Mucosa of descending colon (tissue), 3 donors: ENCODE results near the gene TCP11L2. TPM values are rescaled to one million over a fixed set of nuclear protein-coding genes. Genes with fewer than 3 reads are reported as not detected.

Experiments used
- ATAC-seq: fragments of 200-7000 bp; cut with Tn5 transposase; one replicate; pipeline ENCODE4 v1.9.1; 2020; ENCODE audit warnings: mild to moderate bottlenecking, moderate library complexity
- DNase-seq, 3 donors: peaks; one replicate each; pipeline ENCODE4 v3.0.0-alpha.2; 2020
- H3K36me3 ChIP-seq: fragments of 200-600 bp; one replicate; pipeline ENCODE4 v1.8.0; 2021; ENCODE audit warnings: low read depth, mild to moderate bottlenecking
- H3K4me1 ChIP-seq: fragments of 200-600 bp; one replicate; pipeline ENCODE4 v1.8.0; 2021; ENCODE audit warnings: low read depth, mild to moderate bottlenecking
- H3K4me3 ChIP-seq: fragments of 200-600 bp; one replicate; pipeline ENCODE4 v1.8.0; 2021; ENCODE audit warnings: mild to moderate bottlenecking
- H3K9me3 ChIP-seq: fragments of 200-600 bp; one replicate; pipeline ENCODE4 v1.8.0; 2021; ENCODE audit warnings: mild to moderate bottlenecking
- intact Hi-C, 2 donors: fragments of 100-400 bp; cut with DNase I in 1 of 2; cut with micrococcal nuclease in 1 of 2; formaldehyde crosslinking; loops; one replicate each; pipeline versions ENCODE4 v1.11.0 to v1.11.1; 2022; cut with DNase I, micrococcal nuclease
- total RNA-seq, 3 donors: library from RNA; stranded (reverse); fragmentation: NEBNext Ultra II Directional in 2 of 3; extraction: Animal tissue kit (Norgen Biotek cat#: 25700) in 2 of 3; gene quantifications; one replicate each; pipeline versions ENCODE4 v1.2.1 to v1.2.4, GENCODE V29; 2021 to 2023
- TF ChIP-seq, protein P1 (sequence below): fragments of 200-600 bp; IDR thresholded peaks from one replicate; pipeline ENCODE4 v1.8.0; 2022; ENCODE audit warnings: antibody characterized with exemption, mild to moderate bottlenecking
- donor health status: DM: no; HTN: no; CAD: no; lungs with moderate emphysema.
- donor health status: DM: no; HTN: no; CAD: no.
- donor health status: DM: no; HTN: yes; CAD: no.

Gene TCP11L2
- total RNA-seq, 3 donors from 2014 or later, result 32.1 to 54.5 (median 44.8) TPM

DNA sequence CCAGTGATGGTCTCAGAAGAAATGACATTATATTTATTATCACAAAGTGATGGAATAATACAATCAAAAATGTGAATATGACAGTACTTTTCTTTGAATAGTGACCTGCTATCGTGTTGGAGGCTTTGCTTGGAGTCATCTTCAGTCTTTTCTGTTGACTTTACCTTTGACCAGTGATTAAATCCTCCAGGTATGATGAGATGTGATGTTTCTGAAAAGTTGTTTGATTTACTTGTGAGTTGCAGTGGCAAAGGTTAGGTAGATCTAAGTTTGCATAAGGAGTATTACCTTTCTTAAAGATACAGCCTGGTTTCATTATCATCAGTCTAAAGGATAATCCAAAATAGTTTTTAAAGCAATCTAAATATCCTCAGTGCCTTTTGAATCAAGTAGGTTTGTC is 4.6 kb downstream of the TCP11L2 start:
- TF ChIP-seq, protein P1, sequence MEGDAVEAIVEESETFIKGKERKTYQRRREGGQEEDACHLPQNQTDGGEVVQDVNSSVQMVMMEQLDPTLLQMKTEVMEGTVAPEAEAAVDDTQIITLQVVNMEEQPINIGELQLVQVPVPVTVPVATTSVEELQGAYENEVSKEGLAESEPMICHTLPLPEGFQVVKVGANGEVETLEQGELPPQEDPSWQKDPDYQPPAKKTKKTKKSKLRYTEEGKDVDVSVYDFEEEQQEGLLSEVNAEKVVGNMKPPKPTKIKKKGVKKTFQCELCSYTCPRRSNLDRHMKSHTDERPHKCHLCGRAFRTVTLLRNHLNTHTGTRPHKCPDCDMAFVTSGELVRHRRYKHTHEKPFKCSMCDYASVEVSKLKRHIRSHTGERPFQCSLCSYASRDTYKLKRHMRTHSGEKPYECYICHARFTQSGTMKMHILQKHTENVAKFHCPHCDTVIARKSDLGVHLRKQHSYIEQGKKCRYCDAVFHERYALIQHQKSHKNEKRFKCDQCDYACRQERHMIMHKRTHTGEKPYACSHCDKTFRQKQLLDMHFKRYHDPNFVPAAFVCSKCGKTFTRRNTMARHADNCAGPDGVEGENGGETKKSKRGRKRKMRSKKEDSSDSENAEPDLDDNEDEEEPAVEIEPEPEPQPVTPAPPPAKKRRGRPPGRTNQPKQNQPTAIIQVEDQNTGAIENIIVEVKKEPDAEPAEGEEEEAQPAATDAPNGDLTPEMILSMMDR, result no peak
- no peaks in the 10 kb centered on the region for H3K36me3 ChIP-seq
- no peak overlapping the region for H3K4me3 ChIP-seq
- H3K9me3 ChIP-seq, result no peaks in the 10 kb centered on the region
- DNase-seq (no peak), ATAC-seq (peak; percentile 5)
- H3K4me1 ChIP-seq, result peaks cover 15% of the 10 kb centered on the region
- intact Hi-C loops, result no loop called here

- DNase-seq (no peak), ATAC-seq (no peak)
- Histone ChIP-seq H3K36me3 (no peaks in the 10 kb centered on the region), H3K4me3 (no peak overlapping the region), H3K9me3 (no peaks in the 10 kb centered on the region), H3K4me1 (peaks cover 15% of the 10 kb centered on the region)
- TF ChIP-seq, protein P1, result no peak
- intact Hi-C loops, result no loop called here
These were observed 5.6 kb downstream of the TCP11L2 start for GRCh38 chr12:106308121-106308520.

DNA sequence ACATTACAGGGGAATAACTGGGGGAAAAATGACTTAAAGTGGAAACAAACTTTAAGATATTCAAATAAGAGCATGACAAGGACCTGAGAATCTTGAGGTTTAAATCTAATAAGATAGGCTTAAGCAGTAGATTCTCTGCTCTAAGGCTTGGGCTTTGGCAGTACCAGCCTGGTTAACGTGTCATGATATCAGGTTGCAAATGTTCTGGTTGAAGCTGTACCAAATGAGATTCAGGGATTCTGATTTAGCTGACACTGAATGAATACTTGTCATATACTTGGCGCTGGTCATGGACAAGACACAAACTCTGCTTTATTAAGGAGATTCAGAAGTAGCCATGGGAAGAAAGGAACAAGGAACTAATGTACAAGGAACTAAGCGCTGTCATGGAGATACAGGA is 6.1 kb downstream of the TCP11L2 start:
- TF ChIP-seq, protein P1, result no peak
- H3K4me1 ChIP-seq, result peaks cover 15% of the 10 kb centered on the region
- H3K9me3 ChIP-seq, result no peaks in the 10 kb centered on the region
- intact Hi-C loops, result no loop called here
- H3K36me3 ChIP-seq, result no peaks in the 10 kb centered on the region
- ATAC-seq (no peak), DNase-seq (no peak)
- H3K4me3 ChIP-seq, result no peak overlapping the region

DNA sequence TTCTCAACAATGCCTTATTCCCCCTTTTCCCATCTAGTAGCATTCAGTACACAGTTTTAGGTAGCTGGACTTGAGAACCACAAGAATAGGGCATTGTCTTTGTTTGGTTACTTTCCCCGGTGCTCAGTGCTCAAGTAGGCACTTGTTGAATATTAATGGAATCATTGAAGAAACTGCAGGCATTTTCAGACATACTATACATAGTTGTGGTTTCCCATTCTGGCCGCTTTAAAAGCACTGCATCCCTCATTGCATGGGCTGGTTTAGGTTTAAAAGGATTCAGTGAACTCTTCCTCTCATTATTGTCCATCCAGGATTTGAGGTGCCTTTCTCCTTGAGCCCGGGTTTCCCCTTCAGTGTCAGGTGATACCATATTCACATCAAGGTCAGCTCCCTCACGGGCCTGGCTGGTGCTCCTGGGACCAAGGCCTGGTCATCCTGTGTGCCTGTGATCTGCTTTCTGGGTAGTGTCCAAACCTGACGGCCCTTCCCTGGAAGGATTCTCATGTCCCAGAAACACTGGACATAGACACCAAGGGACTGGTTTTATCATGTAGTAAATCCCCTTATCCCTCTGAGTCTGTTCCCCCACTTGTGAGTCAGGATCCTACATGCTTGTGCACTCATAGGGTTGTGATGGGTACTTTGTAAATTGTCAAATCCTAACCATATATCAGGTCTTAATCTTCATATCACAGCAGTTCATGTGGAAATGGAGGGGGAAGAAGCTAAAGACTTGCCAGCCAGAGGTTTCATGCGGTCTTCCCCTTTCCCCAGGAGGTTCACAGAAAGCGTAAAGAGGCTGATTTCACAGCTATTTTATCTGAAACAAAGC is 7.4 kb downstream of the TCP11L2 start:
- intact Hi-C loops, result no loop called here
- no peak for ATAC-seq
- H3K36me3 ChIP-seq, result no peaks in the 10 kb centered on the region
- peaks cover 15% of the 10 kb centered on the region for H3K4me1 ChIP-seq
- H3K4me3 ChIP-seq, result no peak overlapping the region
- no peak for DNase-seq
- TF ChIP-seq, protein P1, result no peak
- no peaks in the 10 kb centered on the region for H3K9me3 ChIP-seq

GRCh38 chr12:106310687-106311086 is 8.2 kb downstream of the TCP11L2 start:
- no peaks in the 10 kb centered on the region for H3K36me3 ChIP-seq

More at GRCh38 chr12:106310687-106311086, 8.2 kb downstream of the TCP11L2 start:
- peaks cover 15% of the 10 kb centered on the region for H3K4me1 ChIP-seq
- TF ChIP-seq, protein P1, result no peak
- DNase-seq, result no peak
- no peak overlapping the region for H3K4me3 ChIP-seq
- peak; percentile 79 for ATAC-seq
- no peaks in the 10 kb centered on the region for H3K9me3 ChIP-seq
- intact Hi-C loops, result no loop called here
